ENCODE results near the gene AHDC1. TPM values are rescaled to one million over a fixed set of nuclear protein-coding genes. Genes with fewer than 3 reads are reported as not detected.

AHDC1 gene
- total RNA-seq, 2 experiments from 2014 or later: 6.5 to 13.8 TPM

- Histone ChIP-seq H2AFZ (ENCODE audit: low read length) (no peak overlapping the region), H4K20me1 (ENCODE audit: insufficient read depth, low read length) (no peaks in the 10 kb centered on the region), H3K27ac (ENCODE audit: low read depth, low read length, poor library complexity, severe bottlenecking) (no peak overlapping the region), H3K4me3 (ENCODE audit: low read depth, low read length, poor library complexity, severe bottlenecking) (no peak overlapping the region), H3K9me3 (ENCODE audit: low read length) (no peaks in the 10 kb centered on the region), H3K36me3 (ENCODE audit: insufficient read depth, low read length) (no peaks in the 10 kb centered on the region), H3K9me2 (ENCODE audit: insufficient read depth, low read length) (no peaks in the 10 kb centered on the region), H3K79me2 (ENCODE audit: insufficient read depth, low read depth, low read length) (no peaks in the 10 kb centered on the region), H3K4me2 (ENCODE audit: low read length) (no peak overlapping the region), H3K4me1 (ENCODE audit: insufficient read depth, low read length, poor library complexity, severe bottlenecking) (peaks cover 6% of the 10 kb centered on the region)
- no peak for TF ChIP-seq EZH2phosphoT487 (IDR thresholded peaks at IDR 0.05; ENCODE audit: borderline replicate concordance, low read depth, low read length)
- TF ChIP-seq, protein P1, sequence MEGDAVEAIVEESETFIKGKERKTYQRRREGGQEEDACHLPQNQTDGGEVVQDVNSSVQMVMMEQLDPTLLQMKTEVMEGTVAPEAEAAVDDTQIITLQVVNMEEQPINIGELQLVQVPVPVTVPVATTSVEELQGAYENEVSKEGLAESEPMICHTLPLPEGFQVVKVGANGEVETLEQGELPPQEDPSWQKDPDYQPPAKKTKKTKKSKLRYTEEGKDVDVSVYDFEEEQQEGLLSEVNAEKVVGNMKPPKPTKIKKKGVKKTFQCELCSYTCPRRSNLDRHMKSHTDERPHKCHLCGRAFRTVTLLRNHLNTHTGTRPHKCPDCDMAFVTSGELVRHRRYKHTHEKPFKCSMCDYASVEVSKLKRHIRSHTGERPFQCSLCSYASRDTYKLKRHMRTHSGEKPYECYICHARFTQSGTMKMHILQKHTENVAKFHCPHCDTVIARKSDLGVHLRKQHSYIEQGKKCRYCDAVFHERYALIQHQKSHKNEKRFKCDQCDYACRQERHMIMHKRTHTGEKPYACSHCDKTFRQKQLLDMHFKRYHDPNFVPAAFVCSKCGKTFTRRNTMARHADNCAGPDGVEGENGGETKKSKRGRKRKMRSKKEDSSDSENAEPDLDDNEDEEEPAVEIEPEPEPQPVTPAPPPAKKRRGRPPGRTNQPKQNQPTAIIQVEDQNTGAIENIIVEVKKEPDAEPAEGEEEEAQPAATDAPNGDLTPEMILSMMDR (conservative IDR thresholded peaks at IDR 0.05; ENCODE audit: low read length): no peak
- no peak for DNase-seq (ENCODE audit: low spot score)
- intact Hi-C loops (cut with micrococcal nuclease; ENCODE audit: unreplicated experiment): no loop called here
- no TSS peak for BruUV-seq (replicated peaks)
- POLR2A ChIA-PET: no interaction called here
- CTCF ChIA-PET (ENCODE audit: unreplicated experiment): interaction anchor here (0.6 kb wide), 1 partner anchor 170 kb away, joined by 3 read pairs; the partner anchor contains the start of gene MAP3K6
These were observed 67.2 kb downstream of the AHDC1 start for GRCh38 chr1:27536767-27537166.

DNA sequence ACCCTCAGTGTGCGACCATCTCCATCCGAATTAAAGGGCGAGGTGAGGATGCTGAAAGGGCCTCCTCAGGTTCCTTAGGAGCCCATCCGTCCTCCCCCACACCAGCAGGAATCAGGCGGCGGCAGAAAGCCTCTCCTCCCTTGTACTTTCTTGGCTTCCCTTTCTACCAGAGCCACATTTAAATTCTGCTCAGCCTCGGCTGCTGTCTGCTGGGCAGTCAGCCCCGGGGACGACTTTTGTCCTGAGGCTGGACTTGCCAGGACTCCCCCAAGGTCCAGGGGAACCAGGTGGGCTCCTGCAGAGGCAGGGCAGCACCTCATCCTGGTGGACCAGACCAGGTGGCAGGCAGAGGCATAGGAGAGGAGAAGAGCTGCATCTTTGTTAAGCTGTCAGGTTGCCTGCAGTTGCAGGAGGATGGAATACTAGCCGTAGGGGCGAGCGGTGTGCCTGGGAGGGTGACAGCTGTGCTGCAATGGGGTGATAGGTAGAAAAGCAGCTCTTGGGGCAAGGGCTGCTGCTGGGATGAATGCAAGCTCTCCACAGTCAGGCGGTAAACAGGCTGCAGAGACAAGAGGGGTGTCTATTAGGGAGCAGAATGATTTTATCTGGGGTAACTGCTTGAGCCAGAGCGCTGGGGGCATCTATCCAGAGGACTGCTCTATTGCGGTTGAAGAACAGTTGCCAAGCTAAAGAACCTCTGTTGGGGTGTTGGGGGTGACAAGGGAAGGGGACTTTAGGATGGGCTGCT lies 67.8 kb downstream of the AHDC1 start:
- intact Hi-C loops (cut with micrococcal nuclease; ENCODE audit: unreplicated experiment): no loop called here
- TF ChIP-seq, protein P1 (conservative IDR thresholded peaks at IDR 0.05; ENCODE audit: low read length): no peak
- TF ChIP-seq EZH2phosphoT487 (IDR thresholded peaks at IDR 0.05; ENCODE audit: borderline replicate concordance, low read depth, low read length): no peak
- peaks cover 6% of the 10 kb centered on the region for H3K4me1 ChIP-seq (ENCODE audit: insufficient read depth, low read length, poor library complexity, severe bottlenecking)
- H2AFZ ChIP-seq (ENCODE audit: low read length): no peak overlapping the region
- no peaks in the 10 kb centered on the region for H3K36me3 ChIP-seq (ENCODE audit: insufficient read depth, low read length)
- H3K4me2 ChIP-seq (ENCODE audit: low read length): no peak overlapping the region
- no TSS peak for BruUV-seq (replicated peaks)
- no peak for DNase-seq (ENCODE audit: low spot score)
- ChIA-PET CTCF (ENCODE audit: unreplicated experiment) (interaction anchor here (0.6 kb wide), 1 partner anchor 169 kb away, joined by 3 read pairs; the partner anchor contains the start of gene MAP3K6), POLR2A (no interaction called here)
- no peak overlapping the region for H3K27ac ChIP-seq (ENCODE audit: low read depth, low read length, poor library complexity, severe bottlenecking)
- no peaks in the 10 kb centered on the region for H3K9me2 ChIP-seq (ENCODE audit: insufficient read depth, low read length)
- H4K20me1 ChIP-seq (ENCODE audit: insufficient read depth, low read length): no peaks in the 10 kb centered on the region
- H3K9me3 ChIP-seq (ENCODE audit: low read length): no peaks in the 10 kb centered on the region
- H3K4me3 ChIP-seq (ENCODE audit: low read depth, low read length, poor library complexity, severe bottlenecking): no peak overlapping the region
- H3K79me2 ChIP-seq (ENCODE audit: insufficient read depth, low read depth, low read length): no peaks in the 10 kb centered on the region

DNA sequence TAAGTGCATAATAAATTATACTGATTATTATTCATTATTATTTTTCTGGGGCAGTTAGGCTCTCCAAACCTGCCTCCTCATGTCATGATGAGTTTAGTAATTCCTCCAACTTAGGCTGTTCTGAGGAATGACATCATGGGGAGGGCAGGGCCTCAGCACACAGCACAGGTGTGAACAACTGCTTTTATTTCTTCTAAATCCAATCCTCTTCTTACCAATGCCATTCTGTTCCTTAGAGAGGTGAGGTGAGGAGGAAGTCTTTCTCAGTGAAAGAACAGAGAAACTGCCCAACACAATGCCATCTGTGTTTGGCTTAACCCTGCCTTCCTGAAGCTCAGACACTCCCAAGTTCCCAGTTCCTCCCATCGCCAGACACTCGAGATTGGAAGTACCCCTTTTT lies 68.6 kb downstream of the AHDC1 start:
- H3K9me3 ChIP-seq (ENCODE audit: low read length): no peaks in the 10 kb centered on the region
- intact Hi-C loops (cut with micrococcal nuclease; ENCODE audit: unreplicated experiment): no loop called here
- ChIA-PET POLR2A (no interaction called here), CTCF (ENCODE audit: unreplicated experiment) (no interaction called here)
- H4K20me1 ChIP-seq (ENCODE audit: insufficient read depth, low read length): no peaks in the 10 kb centered on the region
- BruUV-seq (replicated peaks): no TSS peak
- H3K27ac ChIP-seq (ENCODE audit: low read depth, low read length, poor library complexity, severe bottlenecking): no peak overlapping the region
- no peaks in the 10 kb centered on the region for H3K79me2 ChIP-seq (ENCODE audit: insufficient read depth, low read depth, low read length)
- H3K4me2 ChIP-seq (ENCODE audit: low read length): no peak overlapping the region
- no peak overlapping the region for H3K4me3 ChIP-seq (ENCODE audit: low read depth, low read length, poor library complexity, severe bottlenecking)
- TF ChIP-seq EZH2phosphoT487 (IDR thresholded peaks at IDR 0.05; ENCODE audit: borderline replicate concordance, low read depth, low read length): no peak
- TF ChIP-seq, protein P1 (conservative IDR thresholded peaks at IDR 0.05; ENCODE audit: low read length): no peak
- H3K9me2 ChIP-seq (ENCODE audit: insufficient read depth, low read length): no peaks in the 10 kb centered on the region
- peaks cover 6% of the 10 kb centered on the region for H3K4me1 ChIP-seq (ENCODE audit: insufficient read depth, low read length, poor library complexity, severe bottlenecking)
- H3K36me3 ChIP-seq (ENCODE audit: insufficient read depth, low read length): no peaks in the 10 kb centered on the region
- no peak for DNase-seq (ENCODE audit: low spot score)
- no peak overlapping the region for H2AFZ ChIP-seq (ENCODE audit: low read length)
